HG03521 (cell line): ENCODE measurements around the gene SLC5A7.

ENCODE experiments used
- ATAC-seq: cut with Tn5 transposase; IDR thresholded peaks from one replicate; pipeline ENCODE4 v1.9.1; 2021; ENCODE audit warnings: mild to moderate bottlenecking, moderate library complexity; ENCODE audit not compliant: unreplicated experiment

SLC5A7 gene

GRCh38 chr2:108061439-108062042 is 75.2 kb downstream of the SLC5A7 start:
- ATAC-seq = no peak
